Esophagus (tissue), 2 donors: Measurements from ENCODE around the gene CNN2. TPM values are rescaled to one million over a fixed set of nuclear protein-coding genes. Genes with fewer than 3 reads are reported as not detected.

ENCODE experiments used
- H3K27ac ChIP-seq, 2 donors: one replicate each; pipeline ENCODE4 v1.5.1; 2013; ENCODE audit warnings: low read depth in 2 of 2, mild to moderate bottlenecking in 2 of 2, inconsistent platforms in 1 of 2, low read length in 1 of 2, moderate library complexity in 1 of 2
- H3K27me3 ChIP-seq, 2 donors: one replicate each; pipeline ENCODE4 v1.6.1; 2013; ENCODE audit warnings: low read length in 2 of 2, control low read depth in 1 of 2, mild to moderate bottlenecking in 1 of 2; ENCODE audit not compliant: insufficient read depth in 2 of 2, control insufficient read depth in 1 of 2
- H3K36me3 ChIP-seq, 2 donors: one replicate each; pipeline ENCODE4 v1.6.1; 2013; ENCODE audit warnings: low read length in 1 of 2; ENCODE audit not compliant: control insufficient read depth in 2 of 2, insufficient read depth in 2 of 2
- H3K4me1 ChIP-seq, 2 donors: one replicate each; pipeline ENCODE4 v1.6.1; 2013; ENCODE audit warnings: low read length in 1 of 2; ENCODE audit not compliant: control insufficient read depth in 2 of 2, insufficient read depth in 2 of 2
- H3K4me3 ChIP-seq, 2 donors: one replicate each; pipeline ENCODE4 v1.5.1; 2013; ENCODE audit warnings: low read length in 2 of 2, mild to moderate bottlenecking in 2 of 2, low read depth in 1 of 2, moderate library complexity in 1 of 2
- H3K9me3 ChIP-seq, 2 donors: one replicate each; pipeline ENCODE4 v1.6.1; 2013; ENCODE audit warnings: mild to moderate bottlenecking in 2 of 2, low read depth in 1 of 2, low read length in 1 of 2, moderate library complexity in 1 of 2; ENCODE audit not compliant: control insufficient read depth in 2 of 2, insufficient read depth in 1 of 2
- WGBS, 2 donors: extraction: QIAGEN DNeasy Blood & Tissue Kit; methylation state at CpG; one replicate each; pipeline ENCODE4 v1.1.7; 2013; 5-methylcytosine and 5-hydroxymethylcytosine counted together
- polyA plus RNA-seq, 2 donors: library from polyadenylated mRNA; stranded (reverse); fragments of 200-250 nt; gene quantifications; one replicate each; pipeline ENCODE4 v1.2.3, GENCODE V29; 2013
- donor health status: healthy with polysubstance abuse.
- donor health status: Bipolar disorder and iron deficiency.

The CNN2 gene
- polyA plus RNA-seq, 2 donors = 84.4 to 106 TPM

- H3K4me3 ChIP-seq = no peak overlapping the region
- H3K27me3 ChIP-seq = peaks cover 0 to 11% of the 10 kb centered on the region in 2 donors
- peaks cover 0 to 8% of the 10 kb centered on the region in 2 donors for H3K4me1 ChIP-seq
- H3K9me3 ChIP-seq = peaks cover 0 to 4% of the 10 kb centered on the region in 2 donors
- H3K27ac ChIP-seq = no peak overlapping the region
- WGBS, 2 donors = 91% methylated on average over 18 of the region's 18 CpGs
- peaks cover 0 to 30% of the 10 kb centered on the region in 2 donors for H3K36me3 ChIP-seq
Observed at GRCh38 chr19:994516-994915, 31.9 kb upstream of the CNN2 start.

GRCh38 chr19:995051-995827, 31.2 kb upstream of the CNN2 start:
- Histone ChIP-seq H3K27me3 (peaks cover 0 to 15% of the 10 kb centered on the region in 2 donors), H3K27ac (no peak overlapping the region), H3K4me1 (peaks cover 0 to 8% of the 10 kb centered on the region in 2 donors), H3K4me3 (no peak overlapping the region), H3K9me3 (peaks cover 0 to 4% of the 10 kb centered on the region in 2 donors), H3K36me3 (peaks cover 0 to 24% of the 10 kb centered on the region in 2 donors)
- 55 to 61% methylated on average over 25 to 26 of the region's 26 CpGs for WGBS, 2 donors

- Histone ChIP-seq H3K4me1 (peaks cover 0 to 8% of the 10 kb centered on the region in 2 donors), H3K27ac (no peak overlapping the region), H3K36me3 (peaks cover 0 to 14% of the 10 kb centered on the region in 2 donors), H3K4me3 (peak overlapping the region in 1 of 2 donors; percentile 29), H3K9me3 (peaks cover 0 to 4% of the 10 kb centered on the region in 2 donors), H3K27me3 (peaks cover 0 to 20% of the 10 kb centered on the region in 2 donors)
- 6 to 9% methylated on average over 56 to 64 of the region's 64 CpGs for WGBS, 2 donors
Observed at GRCh38 chr19:996051-996838, 30.2 kb upstream of the CNN2 start.

GRCh38 chr19:998064-998463, 28.3 kb upstream of the CNN2 start:
- Histone ChIP-seq H3K36me3 (peaks cover 0 to 5% of the 10 kb centered on the region in 2 donors), H3K27ac (no peak overlapping the region), H3K4me1 (peaks cover 0 to 8% of the 10 kb centered on the region in 2 donors), H3K27me3 (peaks cover 0 to 24% of the 10 kb centered on the region in 2 donors), H3K9me3 (peaks cover 0 to 4% of the 10 kb centered on the region in 2 donors), H3K4me3 (no peak overlapping the region)
- WGBS, 2 donors = 26 to 28% methylated on average over 6 of the region's 6 CpGs

GRCh38 chr19:999379-999719, 27.1 kb upstream of the CNN2 start:
- peaks cover 0 to 8% of the 10 kb centered on the region in 2 donors for H3K4me1 ChIP-seq
- WGBS, 2 donors = 49 to 64% methylated on average over 3 of the region's 3 CpGs
- peaks cover 0 to 4% of the 10 kb centered on the region in 2 donors for H3K9me3 ChIP-seq
- H3K27ac ChIP-seq = no peak overlapping the region
- H3K27me3 ChIP-seq = peaks cover 0 to 24% of the 10 kb centered on the region in 2 donors
- peaks cover 0 to 4% of the 10 kb centered on the region in 2 donors for H3K36me3 ChIP-seq
- H3K4me3 ChIP-seq = no peak overlapping the region

- Histone ChIP-seq H3K9me3 (peaks cover 0 to 4% of the 10 kb centered on the region in 2 donors), H3K27me3 (peaks cover 0 to 24% of the 10 kb centered on the region in 2 donors), H3K27ac (no peak within 1 kb of the TSS), H3K4me1 (peaks cover 0 to 8% of the 10 kb centered on the region in 2 donors), H3K36me3 (no peaks in the 10 kb centered on the region), H3K4me3 (peak within 1 kb of the TSS in 1 of 2 donors; percentile 4)
- WGBS, 2 donors = 1% methylated on average over 29 to 43 of the region's 43 CpGs
Observed at GRCh38 chr19:1000095-1000494, 26.3 kb upstream of the CNN2 start, which contains the start of gene GRIN3B. GRIN3B (plus strand) TSS chr19:1000419; CDS start chr19:1000438, 19 bp downstream.

GRCh38 chr19:1000591-1001537, 25.5 kb upstream of the CNN2 start:
- Histone ChIP-seq H3K4me1 (peaks cover 0 to 6% of the 10 kb centered on the region in 2 donors), H3K27ac (no peak overlapping the region), H3K9me3 (peaks cover 0 to 4% of the 10 kb centered on the region in 2 donors), H3K27me3 (peaks cover 0 to 20% of the 10 kb centered on the region in 2 donors), H3K4me3 (no peak overlapping the region), H3K36me3 (no peaks in the 10 kb centered on the region)
- WGBS, 2 donors = 4 to 6% methylated on average over 49 to 73 of the region's 73 CpGs

- Histone ChIP-seq H3K9me3 (no peaks in the 10 kb centered on the region), H3K27me3 (peaks cover 0 to 15% of the 10 kb centered on the region in 2 donors), H3K27ac (no peak overlapping the region), H3K4me1 (no peaks in the 10 kb centered on the region), H3K36me3 (no peaks in the 10 kb centered on the region), H3K4me3 (no peak overlapping the region)
- WGBS, 2 donors = 9% methylated on average over 19 to 20 of the region's 20 CpGs
Observed at GRCh38 chr19:1001538-1002166, 24.8 kb upstream of the CNN2 start.
